ENCODE results near the gene ABLIM1.

ABLIM1 gene

GRCh38 chr10:114645706-114646105, 12.4 kb downstream of the ABLIM1 start:
- no peak for DNase-seq

GRCh38 chr10:114643158-114643557, 14.9 kb downstream of the ABLIM1 start:
- no peak for DNase-seq

GRCh38 chr10:114642729-114643128, 15.3 kb downstream of the ABLIM1 start:
- no peak for DNase-seq

- DNase-seq, result no peak
These were observed 19.1 kb downstream of the ABLIM1 start for GRCh38 chr10:114638821-114639625.

- DNase-seq, result no peak
These were observed 22.1 kb downstream of the ABLIM1 start for GRCh38 chr10:114635797-114636550.

GRCh38 chr10:114635101-114635500, 23.0 kb downstream of the ABLIM1 start:
- no peak for DNase-seq

GRCh38 chr10:114634609-114634979, 23.5 kb downstream of the ABLIM1 start:
- no peak for DNase-seq

GRCh38 chr10:114632869-114633715, 25.0 kb downstream of the ABLIM1 start:
- DNase-seq, result no peak

GRCh38 chr10:114631666-114632417, 26.2 kb downstream of the ABLIM1 start:
- DNase-seq, result no peak

- no peak for DNase-seq
These were observed 26.9 kb downstream of the ABLIM1 start for GRCh38 chr10:114631090-114631665.

GRCh38 chr10:114629824-114630730, 28.0 kb downstream of the ABLIM1 start:
- DNase-seq, result no peak

GRCh38 chr10:114629083-114629823, 28.8 kb downstream of the ABLIM1 start:
- DNase-seq, result no peak

- DNase-seq, result no peak
These were observed 30.0 kb downstream of the ABLIM1 start for GRCh38 chr10:114628106-114628505.

- DNase-seq, result no peak
These were observed 31.2 kb downstream of the ABLIM1 start for GRCh38 chr10:114626841-114627240.

GRCh38 chr10:114624951-114625780, 32.9 kb downstream of the ABLIM1 start:
- DNase-seq, result no peak

GRCh38 chr10:114624422-114624821, 33.7 kb downstream of the ABLIM1 start:
- DNase-seq, result no peak

- no peak for DNase-seq
These were observed 34.3 kb downstream of the ABLIM1 start for GRCh38 chr10:114623661-114624294.

- no peak for DNase-seq
These were observed 34.9 kb downstream of the ABLIM1 start for GRCh38 chr10:114623155-114623554.

- DNase-seq, result no peak
These were observed 39.4 kb downstream of the ABLIM1 start for GRCh38 chr10:114618722-114619121.
